HepG2 (cell line): ENCODE results near the gene SLC16A4. TPM values are rescaled to one million over a fixed set of nuclear protein-coding genes. Genes with fewer than 3 reads are reported as not detected.

ENCODE experiments used
- ARHGAP35 ChIP-seq: sonication (generic); formaldehyde crosslinking; IDR thresholded peaks from 2 replicates; pipeline ENCODE4 v1.9.0; 2022; ENCODE audit warnings: mild to moderate bottlenecking, inconsistent platforms, moderate library complexity, missing genetic modification reagents, borderline replicate concordance
- ATF7-NPFF ChIP-seq: sonication (generic); formaldehyde crosslinking; IDR thresholded peaks from 2 replicates; pipeline ENCODE4 v1.8.1; 2023; ENCODE audit warnings: mild to moderate bottlenecking, low read depth, missing genetic modification reagents, moderate library complexity
- ELF1 ChIP-seq: sonication (generic); formaldehyde crosslinking; IDR thresholded peaks from 2 replicates; pipeline ENCODE4 v1.4.0; 2020; ENCODE audit warnings: missing genetic modification reagents
- ELK4 ChIP-seq: sonication (generic); formaldehyde crosslinking; IDR thresholded peaks from 2 replicates; pipeline ENCODE4 v1.9.0; 2021; ENCODE audit warnings: missing genetic modification reagents, borderline replicate concordance
- GATAD2A ChIP-seq: IDR thresholded peaks from 2 replicates; pipeline ENCODE4 v1.6.1; 2016
- HOXA5 ChIP-seq: sonication (generic); formaldehyde crosslinking; IDR thresholded peaks from 2 replicates; pipeline ENCODE4 v1.4.0; 2020; ENCODE audit warnings: missing genetic modification reagents
- KDM3A ChIP-seq: IDR thresholded peaks from 2 replicates; pipeline ENCODE4 v1.6.1; 2018; ENCODE audit warnings: low read depth, missing compliant biosample characterization
- MAFK ChIP-seq, 2 experiments: IDR thresholded peaks in 1 of 2; conservative IDR thresholded peaks in 1 of 2; 2 replicates each; pipeline ENCODE4 v1.6.1; 2011; ENCODE audit warnings: improper control_type of control experiment in 2 of 2, low read length in 2 of 2
- MNT ChIP-seq: fragments of 450-650 bp; IDR thresholded peaks from 2 replicates; pipeline ENCODE4 v1.6.1; 2016
- NFYB ChIP-seq: sonication (generic); formaldehyde crosslinking; IDR thresholded peaks from 2 replicates; pipeline ENCODE4 v1.4.0; 2020; ENCODE audit warnings: missing genetic modification reagents
- PRMT3 ChIP-seq: sonication (generic); formaldehyde crosslinking; IDR thresholded peaks from 2 replicates; pipeline ENCODE4 v1.8.1; 2022; ENCODE audit warnings: low read depth, mild to moderate bottlenecking, moderate library complexity, missing genetic modification reagents, borderline replicate concordance
- RAD51 ChIP-seq: fragments of 450-650 bp; IDR thresholded peaks from 2 replicates; pipeline ENCODE4 v1.6.1; 2016; ENCODE audit warnings: borderline replicate concordance
- SOX6 ChIP-seq, 2 experiments: fragments of 450-650 bp in 1 of 2; sonication (generic) in 1 of 2; formaldehyde crosslinking in 1 of 2; IDR thresholded peaks; 2 replicates each; pipeline versions ENCODE4 v1.4.0 to v1.6.1; 2017 to 2020; ENCODE audit warnings: antibody characterized with exemption in 1 of 2, mild to moderate bottlenecking in 1 of 2, missing genetic modification reagents in 1 of 2
- ZIK1 ChIP-seq: sonication (generic); formaldehyde crosslinking; IDR thresholded peaks from 2 replicates; pipeline ENCODE4 v1.5.0; 2020; ENCODE audit warnings: mild to moderate bottlenecking, low read depth, missing genetic modification reagents, borderline replicate concordance
- ZMAT5 ChIP-seq: sonication (generic); formaldehyde crosslinking; IDR thresholded peaks from 2 replicates; pipeline ENCODE4 v1.5.0; 2020; ENCODE audit warnings: mild to moderate bottlenecking, low read depth, missing genetic modification reagents, borderline replicate concordance
- ZMYM2 ChIP-seq: sonication (generic); formaldehyde crosslinking; IDR thresholded peaks from 2 replicates; pipeline ENCODE4 v1.8.0; 2022; ENCODE audit warnings: mild to moderate bottlenecking, missing genetic modification reagents
- ZNF121 ChIP-seq: sonication (generic); formaldehyde crosslinking; IDR thresholded peaks from 2 replicates; pipeline ENCODE4 v1.5.0; 2020; ENCODE audit warnings: mild to moderate bottlenecking, missing genetic modification reagents
- ZNF251 ChIP-seq: sonication (generic); formaldehyde crosslinking; IDR thresholded peaks from 2 replicates; pipeline ENCODE4 v1.9.0; 2021; ENCODE audit warnings: mild to moderate bottlenecking, missing genetic modification reagents
- ZNF782 ChIP-seq: sonication (generic); formaldehyde crosslinking; IDR thresholded peaks from 2 replicates; pipeline ENCODE4 v1.4.0; 2020; ENCODE audit warnings: missing genetic modification reagents, mild to moderate bottlenecking, borderline replicate concordance
- ZNF841 ChIP-seq: sonication (generic); formaldehyde crosslinking; IDR thresholded peaks from 2 replicates; pipeline ENCODE4 v1.8.1; 2023; ENCODE audit warnings: missing genetic modification reagents, borderline replicate concordance
- ZNF883 ChIP-seq: sonication (generic); formaldehyde crosslinking; IDR thresholded peaks from 2 replicates; pipeline ENCODE4 v1.5.1; 2020; ENCODE audit warnings: mild to moderate bottlenecking, missing genetic modification reagents; ENCODE audit errors: not compliant biosample characterization
- polyA plus RNA-seq, 8 experiments: library from polyadenylated mRNA; depleted of rRNA in 3 of 8; stranded (reverse) in 7 of 8; unstranded in 1 of 8; fragments of >200 nt; fragmentation: Illumina TruSeq in 4 of 8; extraction: Trizol in 4 of 8; gene quantifications; 2 replicates each; pipeline versions ENCODE4 v1.2.1 to v1.2.3, GENCODE V29; 2011 to 2016; ENCODE audit warnings: low read depth in 4 of 8, missing spikeins in 1 of 8, mixed read lengths in 1 of 8; ENCODE audit not compliant: insufficient read depth in 1 of 8
- total RNA-seq, 5 experiments: library from RNA; depleted of rRNA; stranded (reverse); fragments of >200 nt; fragmentation: Illumina TruSeq; extraction: Trizol; gene quantifications; 2 replicates each; pipeline ENCODE4 v1.2.3, GENCODE V29; 2016; ENCODE audit warnings: low read depth in 1 of 5
- TF ChIP-seq, protein P1 (sequence below): sonication (generic); formaldehyde crosslinking; IDR thresholded peaks from 2 replicates; pipeline ENCODE4 v1.9.0; 2022; ENCODE audit warnings: low read depth, missing genetic modification reagents
- TF ChIP-seq, protein P2 (sequence below): sonication (generic); formaldehyde crosslinking; IDR thresholded peaks from 2 replicates; pipeline ENCODE4 v1.5.0; 2020; ENCODE audit warnings: missing genetic modification reagents, mild to moderate bottlenecking, borderline replicate concordance

SLC16A4 gene
- total and polyA plus RNA-seq, 2 of the 13 experiments (the other 11 are each of a cell fraction or from before 2014, with no cell fraction given), result 1.1 to 1.5 TPM

- no peak for TF ChIP-seq NFYB (CRISPR knock-in tag)
- TF ChIP-seq ZNF251, result 0 out of 2 replicates have a peak, but pooled peaks have one; percentile 18
- TF ChIP-seq GATAD2A, result no peak
- TF ChIP-seq SOX6 (IDR thresholded peaks at IDR 0.05), result no peak
- peak; percentile 32; the same call in 1 of the 2 replicates for TF ChIP-seq SOX6 (CRISPR knock-in tag; IDR thresholded peaks at IDR 0.05)
- TF ChIP-seq ZNF841 (CRISPR knock-in tag), result no peak
- TF ChIP-seq RAD51, result no peak
- TF ChIP-seq MAFK (conservative IDR thresholded peaks at IDR 0.05 in 1 of 2, IDR thresholded peaks at IDR 0.05 in 1 of 2; ENCODE audit: low read length in 2 of 2), result no peak
- no peak for TF ChIP-seq KDM3A
- TF ChIP-seq ZMAT5 (CRISPR knock-in tag), result no peak
- no peak for TF ChIP-seq ZNF121 (CRISPR knock-in tag)
- no peak for TF ChIP-seq MNT
- TF ChIP-seq ELF1 (CRISPR knock-in tag), result no peak
- TF ChIP-seq ATF7-NPFF (CRISPR knock-in tag), result peak; percentile 77; the same call in 1 of the 2 replicates
- TF ChIP-seq ZNF883 (CRISPR knock-in tag), result peak; percentile 31
- TF ChIP-seq ZIK1 (CRISPR knock-in tag), result 0 out of 2 replicates have a peak, but pooled peaks have one; percentile 39
- TF ChIP-seq, protein P1, sequence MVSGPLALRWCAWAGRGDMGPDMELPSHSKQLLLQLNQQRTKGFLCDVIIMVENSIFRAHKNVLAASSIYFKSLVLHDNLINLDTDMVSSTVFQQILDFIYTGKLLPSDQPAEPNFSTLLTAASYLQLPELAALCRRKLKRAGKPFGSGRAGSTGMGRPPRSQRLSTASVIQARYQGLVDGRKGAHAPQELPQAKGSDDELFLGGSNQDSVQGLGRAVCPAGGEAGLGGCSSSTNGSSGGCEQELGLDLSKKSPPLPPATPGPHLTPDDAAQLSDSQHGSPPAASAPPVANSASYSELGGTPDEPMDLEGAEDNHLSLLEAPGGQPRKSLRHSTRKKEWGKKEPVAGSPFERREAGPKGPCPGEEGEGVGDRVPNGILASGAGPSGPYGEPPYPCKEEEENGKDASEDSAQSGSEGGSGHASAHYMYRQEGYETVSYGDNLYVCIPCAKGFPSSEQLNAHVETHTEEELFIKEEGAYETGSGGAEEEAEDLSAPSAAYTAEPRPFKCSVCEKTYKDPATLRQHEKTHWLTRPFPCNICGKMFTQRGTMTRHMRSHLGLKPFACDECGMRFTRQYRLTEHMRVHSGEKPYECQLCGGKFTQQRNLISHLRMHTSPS (CRISPR knock-in tag), result no peak
- no peak; the same call in 1 of the 2 replicates for TF ChIP-seq HOXA5 (CRISPR knock-in tag)
- no peak for TF ChIP-seq ELK4
- TF ChIP-seq, protein P2, sequence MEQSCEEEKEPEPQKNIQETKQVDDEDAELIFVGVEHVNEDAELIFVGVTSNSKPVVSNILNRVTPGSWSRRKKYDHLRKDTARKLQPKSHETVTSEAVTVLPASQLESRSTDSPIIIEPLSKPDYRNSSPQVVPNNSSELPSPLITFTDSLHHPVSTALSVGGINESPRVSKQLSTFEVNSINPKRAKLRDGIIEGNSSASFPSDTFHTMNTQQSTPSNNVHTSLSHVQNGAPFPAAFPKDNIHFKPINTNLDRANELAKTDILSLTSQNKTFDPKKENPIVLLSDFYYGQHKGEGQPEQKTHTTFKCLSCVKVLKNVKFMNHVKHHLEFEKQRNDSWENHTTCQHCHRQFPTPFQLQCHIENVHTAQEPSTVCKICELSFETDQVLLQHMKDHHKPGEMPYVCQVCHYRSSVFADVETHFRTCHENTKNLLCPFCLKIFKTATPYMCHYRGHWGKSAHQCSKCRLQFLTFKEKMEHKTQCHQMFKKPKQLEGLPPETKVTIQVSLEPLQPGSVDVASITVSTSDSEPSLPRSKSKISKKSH (CRISPR knock-in tag), result peak; percentile 87
- TF ChIP-seq ZNF782, result no peak
- no peak for TF ChIP-seq PRMT3 (CRISPR knock-in tag)
- TF ChIP-seq ZMYM2 (CRISPR knock-in tag), result no peak
- TF ChIP-seq ARHGAP35 (CRISPR knock-in tag), result peak; percentile 60; the same call in 1 of the 2 replicates
Observed at GRCh38 chr1:110339407-110340206, 51.2 kb downstream of the SLC16A4 start (continued).
